Adrenal gland (tissue), 5 donors: Measurements from ENCODE around the gene VPS9D1.

ENCODE experiments used
- CTCF ChIP-seq, 6 experiments: fragments of 450-650 bp in 4 of 6; fragments of 200-600 bp in 2 of 6; sonication (generic) in 1 of 6; IDR thresholded peaks; 1 replicate in 5 of 6; 2 replicates in 1 of 6; pipeline versions ENCODE4 v1.5.1 to v1.8.0; 2016 to 2021; ENCODE audit warnings: antibody characterized with exemption in 6 of 6, mild to moderate bottlenecking in 2 of 6, moderate library complexity in 1 of 6
- POLR2A ChIP-seq, 2 donors: fragments of 450-650 bp; IDR thresholded peaks; one replicate each; pipeline ENCODE4 v1.6.1; 2017; ENCODE audit warnings: antibody characterized with exemption in 2 of 2, mild to moderate bottlenecking in 2 of 2, moderate library complexity in 1 of 2
- donor health status: DM: no; HTN: no; CAD: no.

- TF ChIP-seq CTCF (IDR thresholded peaks at IDR 0.05), result no peak
- no peak for TF ChIP-seq POLR2A (IDR thresholded peaks at IDR 0.05)
These were observed 9.8 kb downstream of the VPS9D1 start for GRCh38 chr16:89710709-89711564.
